ENCODE results near the gene CFAP45.
"Not testable (repeated sequence)": the region's sequence is repeated elsewhere in the genome, so short reads cannot be mapped to it uniquely, and the experiment has no call there.

Gene CFAP45

GRCh38 chr1:159900755-159901360, 893 bp upstream of the CFAP45 start:
- no peak for DNase-seq

- DNase-seq: not testable (repeated sequence)
Measured at GRCh38 chr1:159899634-159900033, 331 bp downstream of the CFAP45 start.

GRCh38 chr1:159898527-159898926, 1.4 kb downstream of the CFAP45 start:
- no peak for DNase-seq

GRCh38 chr1:159897962-159898361, 2.0 kb downstream of the CFAP45 start:
- no peak for DNase-seq

GRCh38 chr1:159896546-159896930, 3.4 kb downstream of the CFAP45 start:
- DNase-seq: no peak

- DNase-seq: no peak
Measured at GRCh38 chr1:159895836-159896545, 4.0 kb downstream of the CFAP45 start.

GRCh38 chr1:159895286-159895685, 4.7 kb downstream of the CFAP45 start:
- no peak for DNase-seq

- no peak for DNase-seq
Measured at GRCh38 chr1:159892944-159893343, 7.0 kb downstream of the CFAP45 start.

GRCh38 chr1:159891275-159892157, 8.4 kb downstream of the CFAP45 start:
- peak; percentile 61 to 66 for DNase-seq

- DNase-seq: no peak
Measured at GRCh38 chr1:159890390-159890789, 9.6 kb downstream of the CFAP45 start.

GRCh38 chr1:159889821-159890252, 10.1 kb downstream of the CFAP45 start:
- DNase-seq: no peak

- DNase-seq: no peak
Measured at GRCh38 chr1:159889202-159889601, 10.8 kb downstream of the CFAP45 start.

GRCh38 chr1:159884296-159884695, 15.7 kb downstream of the CFAP45 start:
- DNase-seq: no peak

GRCh38 chr1:159883134-159883533, 16.8 kb downstream of the CFAP45 start:
- no peak for DNase-seq

GRCh38 chr1:159882527-159882862, 17.5 kb downstream of the CFAP45 start:
- DNase-seq: no peak

GRCh38 chr1:159881622-159882526, 18.1 kb downstream of the CFAP45 start:
- DNase-seq: peak in 1 of 2 experiments; percentile 11

GRCh38 chr1:159880430-159880829, 19.5 kb downstream of the CFAP45 start:
- no peak for DNase-seq

- DNase-seq: no peak
Measured at GRCh38 chr1:159879977-159880376, 20.0 kb downstream of the CFAP45 start.

GRCh38 chr1:159879136-159879535, 20.8 kb downstream of the CFAP45 start:
- DNase-seq: no peak

- no peak for DNase-seq
Measured at GRCh38 chr1:159877695-159878444, 22.1 kb downstream of the CFAP45 start.

- no peak for DNase-seq
Measured at GRCh38 chr1:159873530-159874143, 26.3 kb downstream of the CFAP45 start.
